DND-41 (cell line): Measurements from ENCODE around the gene KCNIP4.

ENCODE experiments used
- EZH2 ChIP-seq: IDR thresholded peaks from 3 replicates; pipeline ENCODE4 v1.6.1; 2012; ENCODE audit warnings: borderline replicate concordance, low read depth, mild to moderate bottlenecking, moderate library complexity, low read length, inconsistent platforms; ENCODE audit not compliant: severe bottlenecking
- TF ChIP-seq, protein P1 (sequence below): IDR thresholded peaks from 2 replicates; pipeline ENCODE4 v1.5.1; 2012; ENCODE audit warnings: borderline replicate concordance, low read length, moderate library complexity, mild to moderate bottlenecking; ENCODE audit not compliant: poor library complexity, severe bottlenecking; ENCODE audit errors: extremely low read depth

DNA sequence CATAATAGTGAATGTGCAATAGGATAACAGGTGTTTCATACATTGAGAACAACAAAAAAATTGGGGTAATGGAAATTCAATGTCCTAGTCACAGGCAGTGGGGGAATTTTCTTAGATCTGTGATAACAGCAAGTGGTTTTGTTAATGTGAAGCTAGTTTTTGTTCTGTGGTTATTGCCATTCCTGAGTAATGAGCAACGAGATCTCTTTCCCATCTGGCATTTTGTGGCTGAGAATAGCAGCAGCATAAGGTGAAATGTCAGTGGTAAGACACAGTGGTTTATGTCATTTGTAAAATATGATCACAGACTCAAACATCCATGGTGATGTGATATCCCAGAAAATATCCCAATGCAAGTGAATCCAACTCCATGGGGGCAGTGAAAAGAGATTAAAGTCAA is 497.5 kb downstream of the KCNIP4 start:
- TF ChIP-seq, protein P1, sequence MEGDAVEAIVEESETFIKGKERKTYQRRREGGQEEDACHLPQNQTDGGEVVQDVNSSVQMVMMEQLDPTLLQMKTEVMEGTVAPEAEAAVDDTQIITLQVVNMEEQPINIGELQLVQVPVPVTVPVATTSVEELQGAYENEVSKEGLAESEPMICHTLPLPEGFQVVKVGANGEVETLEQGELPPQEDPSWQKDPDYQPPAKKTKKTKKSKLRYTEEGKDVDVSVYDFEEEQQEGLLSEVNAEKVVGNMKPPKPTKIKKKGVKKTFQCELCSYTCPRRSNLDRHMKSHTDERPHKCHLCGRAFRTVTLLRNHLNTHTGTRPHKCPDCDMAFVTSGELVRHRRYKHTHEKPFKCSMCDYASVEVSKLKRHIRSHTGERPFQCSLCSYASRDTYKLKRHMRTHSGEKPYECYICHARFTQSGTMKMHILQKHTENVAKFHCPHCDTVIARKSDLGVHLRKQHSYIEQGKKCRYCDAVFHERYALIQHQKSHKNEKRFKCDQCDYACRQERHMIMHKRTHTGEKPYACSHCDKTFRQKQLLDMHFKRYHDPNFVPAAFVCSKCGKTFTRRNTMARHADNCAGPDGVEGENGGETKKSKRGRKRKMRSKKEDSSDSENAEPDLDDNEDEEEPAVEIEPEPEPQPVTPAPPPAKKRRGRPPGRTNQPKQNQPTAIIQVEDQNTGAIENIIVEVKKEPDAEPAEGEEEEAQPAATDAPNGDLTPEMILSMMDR: no peak
- TF ChIP-seq EZH2: no peak
